HL-60 (cell line): ENCODE measurements around the gene DDR1.
"Not testable (repeated sequence)": the region's sequence is repeated elsewhere in the genome, so short reads cannot be mapped to it uniquely, and the experiment has no call there.

Experiments
- DNase-seq, 2 experiments: peaks; one replicate each; pipeline ENCODE4 v3.0.0-alpha.2; 2010 to 2020; ENCODE audit warnings: low read depth in 1 of 2, low spot score in 1 of 2
- H3K27ac ChIP-seq: fragments of 250-450 bp; sonication (Bioruptor Pico); replicated peaks from 2 replicates; pipeline ENCODE4 v1.5.1; 2020; ENCODE audit warnings: mild to moderate bottlenecking, moderate library complexity
- H3K27me3 ChIP-seq: fragments of 250-450 bp; sonication (Bioruptor Pico); 2 replicates; pipeline ENCODE4 v1.5.1; 2021; ENCODE audit warnings: mild to moderate bottlenecking, moderate library complexity; ENCODE audit not compliant: insufficient read depth, poor library complexity, severe bottlenecking
- H3K4me3 ChIP-seq: replicated peaks from 2 replicates; pipeline ENCODE4 v1.5.1; 2011; ENCODE audit warnings: mild to moderate bottlenecking, control low read depth, low read length; ENCODE audit not compliant: insufficient read depth
- CTCF ChIP-seq: IDR thresholded peaks from one replicate; pipeline ENCODE4 v1.5.1; 2011; ENCODE audit warnings: low read length, control low read depth, inconsistent platforms; ENCODE audit not compliant: insufficient read depth
- GABPA ChIP-seq: IDR thresholded peaks from 2 replicates; pipeline ENCODE4 v1.6.1; 2012; ENCODE audit warnings: low read depth
- POLR2AphosphoS5 ChIP-seq: IDR thresholded peaks from 2 replicates; pipeline ENCODE4 v1.6.1; 2012; ENCODE audit warnings: low read depth
- REST ChIP-seq: IDR thresholded peaks from 2 replicates; pipeline ENCODE4 v1.6.1; 2012; ENCODE audit warnings: low read depth; ENCODE audit not compliant: insufficient replicate concordance
- SPI1 ChIP-seq: IDR thresholded peaks from 2 replicates; pipeline ENCODE4 v1.6.1; 2012; ENCODE audit warnings: low read depth, mild to moderate bottlenecking, borderline replicate concordance

Gene DDR1

GRCh38 chr6:30871592-30872183, 12.6 kb upstream of the DDR1 start:
- no peak for DNase-seq
- no peak overlapping the region for H3K27ac ChIP-seq
- H3K27me3 ChIP-seq, result no peaks in the 10 kb centered on the region

DNA sequence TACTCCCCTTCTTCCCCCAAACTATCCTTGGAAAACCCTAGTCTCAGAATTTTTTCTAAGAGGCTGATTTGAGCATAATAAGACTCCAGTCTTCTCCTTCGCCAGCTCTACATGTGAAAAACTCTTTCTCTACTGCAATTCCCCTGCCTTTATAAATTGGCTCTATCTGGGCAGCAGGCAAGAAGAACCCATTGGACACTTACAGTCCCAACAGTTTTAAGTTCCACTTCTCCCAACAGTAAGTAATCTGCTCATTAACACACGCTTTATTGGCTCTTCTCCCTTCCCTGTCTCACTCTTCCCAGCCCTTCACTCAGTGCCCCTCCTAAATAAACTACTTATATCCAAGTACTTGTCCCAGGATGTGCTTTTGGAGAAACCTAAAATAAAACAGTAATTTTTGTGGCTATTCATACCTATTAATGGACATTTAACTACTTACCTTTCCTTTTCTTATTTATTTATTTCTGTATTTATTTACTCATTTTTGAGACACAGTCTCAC, 11.1 kb upstream of the DDR1 start:
- H3K27ac ChIP-seq, result no peak overlapping the region
- no peaks in the 10 kb centered on the region for H3K27me3 ChIP-seq
- DNase-seq, result no peak
- H3K4me3 ChIP-seq, result no peak overlapping the region
- TF ChIP-seq GABPA, result no peak
- TF ChIP-seq REST, result no peak
- no peak for TF ChIP-seq POLR2AphosphoS5
- no peak for TF ChIP-seq CTCF
- TF ChIP-seq SPI1, result no peak

More at GRCh38 chr6:30871592-30872183, 12.6 kb upstream of the DDR1 start:
- TF ChIP-seq GABPA (no peak), POLR2AphosphoS5 (no peak), REST (no peak)
- H3K4me3 ChIP-seq, result no peak overlapping the region

- not testable (repeated sequence) for H3K4me3 ChIP-seq, DNase-seq, H3K27ac ChIP-seq, H3K27me3 ChIP-seq
Measured at GRCh38 chr6:30873795-30874194, 10.5 kb upstream of the DDR1 start.

- TF ChIP-seq REST, result no peak
- TF ChIP-seq POLR2AphosphoS5, result no peak
- TF ChIP-seq GABPA, result no peak
- no peak for TF ChIP-seq CTCF
- no peak for TF ChIP-seq SPI1
- no peak overlapping the region for H3K4me3 ChIP-seq
- DNase-seq, result no peak
- H3K27ac ChIP-seq, result no peak overlapping the region
- H3K27me3 ChIP-seq, result no peaks in the 10 kb centered on the region
Measured at GRCh38 chr6:30875244-30876038, 8.9 kb upstream of the DDR1 start.
